ENCODE data around the gene RAB1B. TPM values are rescaled to one million over a fixed set of nuclear protein-coding genes. Genes with fewer than 3 reads are reported as not detected.

Gene RAB1B
- total RNA-seq, 4 donors from 2014 or later: 46.3 to 95.3 (median 68.6) TPM

- TF ChIP-seq CTCF (IDR thresholded peaks at IDR 0.05; ENCODE audit: low read depth): no peak
Measured at GRCh38 chr11:66267039-66267378, 1.4 kb upstream of the RAB1B start.

- no peak for TF ChIP-seq CTCF (IDR thresholded peaks at IDR 0.05; ENCODE audit: low read depth)
Measured at GRCh38 chr11:66267379-66268243, 828 bp upstream of the RAB1B start.

- TF ChIP-seq CTCF (IDR thresholded peaks at IDR 0.05; ENCODE audit: low read depth): no peak
Measured at GRCh38 chr11:66268952-66269905, 790 bp downstream of the RAB1B start.

- TF ChIP-seq CTCF (IDR thresholded peaks at IDR 0.05; ENCODE audit: low read depth): no peak
Measured at GRCh38 chr11:66271816-66272215, 3.4 kb downstream of the RAB1B start.

GRCh38 chr11:66272596-66272995, 4.2 kb downstream of the RAB1B start:
- TF ChIP-seq CTCF (IDR thresholded peaks at IDR 0.05; ENCODE audit: low read depth): no peak

GRCh38 chr11:66274219-66274618, 5.8 kb downstream of the RAB1B start:
- TF ChIP-seq CTCF (IDR thresholded peaks at IDR 0.05; ENCODE audit: low read depth): no peak

GRCh38 chr11:66275396-66275795, 7.0 kb downstream of the RAB1B start:
- no peak for TF ChIP-seq CTCF (IDR thresholded peaks at IDR 0.05; ENCODE audit: low read depth)
